OCI-LY3 (cell line): Measurements from ENCODE around the gene AIF1.
A peak's percentile ranks its signal among the peaks of the same experiment; 100 is the strongest.

ENCODE experiments used
- H2AFZ ChIP-seq: fragments of 200-600, 300-600 bp; shearing (Covaris generic); 2 replicates; pipeline ENCODE4 v1.6.0; 2014; ENCODE audit warnings: antibody characterized with exemption, low read depth, low read length
- H3K27ac ChIP-seq: fragments of 200-600, 300-600 bp; sonication (generic); 2 replicates; pipeline ENCODE4 v1.5.1; 2014; ENCODE audit warnings: mild to moderate bottlenecking, low read length, moderate library complexity, mixed read lengths
- H3K27me3 ChIP-seq: fragments of 200-600, 300-600 bp; sonication (generic); 2 replicates; pipeline ENCODE4 v1.6.1; 2014; ENCODE audit warnings: low read depth, low read length, mixed read lengths
- H3K36me3 ChIP-seq: fragments of 200-600, 300-600 bp; sonication (generic); replicated peaks from 2 replicates; pipeline ENCODE3; 2014; ENCODE audit warnings: low read depth, low read length, mixed read lengths
- H3K4me1 ChIP-seq: fragments of 300-600, 200-600 bp; sonication (generic); 2 replicates; pipeline ENCODE4 v1.6.1; 2014; ENCODE audit warnings: low read length, mixed read lengths
- H3K4me2 ChIP-seq: fragments of 200-600, 300-600 bp; sonication (generic); 2 replicates; pipeline ENCODE4 v1.6.1; 2014; ENCODE audit warnings: low read length, mixed read lengths
- H3K4me3 ChIP-seq: fragments of 300-600, 200-600 bp; sonication (generic); 2 replicates; pipeline ENCODE4 v1.5.1; 2014; ENCODE audit warnings: antibody characterized with exemption, mild to moderate bottlenecking, low read length, moderate library complexity
- H3K79me2 ChIP-seq: fragments of 300-600, 200-600 bp; shearing (Covaris generic); 2 replicates; pipeline ENCODE4 v1.6.1; 2014; ENCODE audit warnings: mild to moderate bottlenecking, low read length, mixed read lengths
- H3K9ac ChIP-seq: fragments of 300-600, 200-600 bp; shearing (Covaris generic); 2 replicates; pipeline ENCODE4 v1.6.0; 2014; ENCODE audit warnings: mild to moderate bottlenecking, low read length, moderate library complexity
- H3K9me3 ChIP-seq: fragments of 200-600, 300-600 bp; shearing (Covaris generic); 2 replicates; pipeline ENCODE4 v1.6.1; 2014; ENCODE audit warnings: low read length, mixed read lengths; ENCODE audit not compliant: insufficient read depth
- H4K20me1 ChIP-seq: fragments of 200-600, 300-600 bp; sonication (generic); 2 replicates; pipeline ENCODE4 v1.6.1; 2016; ENCODE audit warnings: low read length, mixed read lengths; ENCODE audit not compliant: insufficient read depth
- EZH2phosphoT487 ChIP-seq: fragments of 200-600 bp; shearing (Covaris generic); IDR thresholded peaks from 2 replicates; pipeline ENCODE4 v1.6.1; 2018; ENCODE audit warnings: antibody characterized with exemption, mixed run types, low read depth
- TF ChIP-seq, protein P1 (sequence below): fragments of 200-600, 300-600 bp; sonication (generic); IDR thresholded peaks from 2 replicates; pipeline ENCODE4 v1.5.1; 2014; ENCODE audit warnings: antibody characterized with exemption, low read length, low read depth

AIF1 gene

DNA sequence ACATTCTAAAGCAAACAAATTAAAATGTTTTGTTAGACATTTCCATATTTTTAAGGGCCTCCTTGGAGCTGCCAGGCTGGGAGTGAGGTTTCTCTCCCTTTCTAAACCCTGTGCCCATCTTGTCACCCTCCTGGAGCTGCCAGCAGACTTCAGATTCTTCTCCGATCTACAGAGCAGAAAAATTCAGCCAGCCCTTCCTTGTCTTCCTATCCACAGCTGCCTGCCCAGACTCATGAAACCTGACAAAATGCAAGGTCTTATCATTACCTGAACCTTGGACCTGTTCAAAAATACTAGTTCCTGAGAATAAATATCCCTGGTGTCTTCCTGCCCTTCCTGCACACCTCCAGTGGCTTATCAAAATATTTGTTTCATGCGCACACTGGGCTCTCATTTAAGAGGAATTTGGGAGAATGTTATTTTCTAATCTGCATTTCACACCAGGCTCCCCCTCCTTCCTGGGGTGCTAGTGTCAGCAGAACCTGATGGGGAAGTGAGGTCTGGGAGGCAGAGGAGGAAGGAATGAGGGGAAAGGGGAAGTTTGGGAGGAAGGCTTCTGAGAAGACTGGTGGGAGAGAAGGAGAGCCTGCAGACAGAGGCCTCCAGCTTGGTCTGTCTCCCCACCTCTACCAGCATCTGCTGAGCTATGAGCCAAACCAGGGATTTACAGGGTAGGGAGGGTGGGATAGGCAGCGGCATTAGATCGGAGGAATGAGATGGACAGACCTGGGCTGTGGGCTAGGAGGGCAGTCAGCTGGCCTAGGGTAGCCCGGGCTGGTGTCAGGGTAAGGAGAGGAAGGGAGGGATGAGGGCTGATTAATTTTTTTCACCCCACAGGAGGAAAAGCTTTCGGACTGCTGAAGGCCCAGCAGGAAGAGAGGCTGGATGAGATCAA is at the start of gene AIF1:
TSS of gene AIF1 (plus strand) at position 551 of the 895 bp plus-strand sequence. CDS start at position 647, 96 bp downstream.
- Histone ChIP-seq H4K20me1 (no peaks in the 10 kb centered on the region), H3K36me3 (no peaks in the 10 kb centered on the region), H3K27me3 (no peaks in the 10 kb centered on the region), H3K9me3 (no peaks in the 10 kb centered on the region), H3K79me2 (no peaks in the 10 kb centered on the region), H3K4me2 (peak within 1 kb of the TSS; percentile 75), H3K9ac (peak within 1 kb of the TSS; percentile 33; the same call in 1 of the 2 replicates), H3K4me1 (peaks cover 17% of the 10 kb centered on the region), H3K4me3 (peak within 1 kb of the TSS; percentile 42), H2AFZ (peak within 1 kb of the TSS; percentile 29), H3K27ac (peak within 1 kb of the TSS; percentile 59)
- no peak for TF ChIP-seq EZH2phosphoT487
- TF ChIP-seq, protein P1, sequence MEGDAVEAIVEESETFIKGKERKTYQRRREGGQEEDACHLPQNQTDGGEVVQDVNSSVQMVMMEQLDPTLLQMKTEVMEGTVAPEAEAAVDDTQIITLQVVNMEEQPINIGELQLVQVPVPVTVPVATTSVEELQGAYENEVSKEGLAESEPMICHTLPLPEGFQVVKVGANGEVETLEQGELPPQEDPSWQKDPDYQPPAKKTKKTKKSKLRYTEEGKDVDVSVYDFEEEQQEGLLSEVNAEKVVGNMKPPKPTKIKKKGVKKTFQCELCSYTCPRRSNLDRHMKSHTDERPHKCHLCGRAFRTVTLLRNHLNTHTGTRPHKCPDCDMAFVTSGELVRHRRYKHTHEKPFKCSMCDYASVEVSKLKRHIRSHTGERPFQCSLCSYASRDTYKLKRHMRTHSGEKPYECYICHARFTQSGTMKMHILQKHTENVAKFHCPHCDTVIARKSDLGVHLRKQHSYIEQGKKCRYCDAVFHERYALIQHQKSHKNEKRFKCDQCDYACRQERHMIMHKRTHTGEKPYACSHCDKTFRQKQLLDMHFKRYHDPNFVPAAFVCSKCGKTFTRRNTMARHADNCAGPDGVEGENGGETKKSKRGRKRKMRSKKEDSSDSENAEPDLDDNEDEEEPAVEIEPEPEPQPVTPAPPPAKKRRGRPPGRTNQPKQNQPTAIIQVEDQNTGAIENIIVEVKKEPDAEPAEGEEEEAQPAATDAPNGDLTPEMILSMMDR, result no peak

DNA sequence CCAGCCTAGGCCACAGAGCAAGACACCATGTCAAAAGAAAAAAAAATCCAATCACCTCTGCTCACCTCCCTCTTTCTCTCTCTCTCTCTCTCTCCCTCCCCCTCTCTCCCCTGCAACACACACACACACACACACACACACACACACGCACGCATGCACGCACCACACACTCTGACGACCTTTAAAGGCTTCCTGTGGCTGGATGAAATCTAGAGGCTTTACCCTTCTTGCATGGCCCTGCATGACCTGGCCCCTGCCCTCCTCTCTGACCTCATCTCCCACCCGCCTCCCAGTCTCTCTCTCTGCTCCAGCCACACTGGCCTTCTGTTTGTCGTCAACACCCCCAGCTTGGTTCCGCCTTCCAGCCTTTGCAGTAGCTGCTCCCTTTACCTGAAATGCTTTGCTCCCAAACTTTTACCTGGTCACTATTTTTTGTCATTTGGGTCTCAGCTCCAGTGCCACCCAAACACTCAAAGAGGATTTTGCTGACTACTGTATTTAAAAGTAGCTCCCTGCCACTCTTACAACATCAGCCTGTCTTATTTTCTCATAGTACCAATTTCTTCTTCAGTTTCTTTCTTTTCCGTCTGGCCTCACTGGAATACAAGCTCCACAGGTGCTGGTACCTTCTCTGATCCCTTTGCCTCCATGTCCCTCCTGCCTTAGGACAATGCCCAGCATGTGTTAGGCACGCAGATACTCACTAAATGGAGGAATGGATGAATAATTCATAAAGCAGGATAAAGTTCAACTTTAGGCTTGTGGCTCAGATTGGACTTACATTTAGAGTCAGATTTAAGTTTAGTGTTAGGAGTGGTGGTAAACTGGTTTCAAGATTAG is 47.3 kb upstream of the AIF1 start:
- H3K4me1 ChIP-seq, result peaks cover 72% of the 10 kb centered on the region
- peak overlapping the region; percentile 62 for H3K4me3 ChIP-seq
- H4K20me1 ChIP-seq, result no peaks in the 10 kb centered on the region
- H2AFZ ChIP-seq, result no peak overlapping the region
- peak overlapping the region; percentile 84 for H3K9ac ChIP-seq
- TF ChIP-seq, protein P1, result no peak
- TF ChIP-seq EZH2phosphoT487, result no peak
- H3K79me2 ChIP-seq, result peaks cover 71% of the 10 kb centered on the region
- H3K27ac ChIP-seq, result peak overlapping the region; percentile 100
- H3K9me3 ChIP-seq, result no peaks in the 10 kb centered on the region
- H3K27me3 ChIP-seq, result no peaks in the 10 kb centered on the region
- peaks cover 4% of the 10 kb centered on the region for H3K36me3 ChIP-seq
- H3K4me2 ChIP-seq, result peak overlapping the region; percentile 74

DNA sequence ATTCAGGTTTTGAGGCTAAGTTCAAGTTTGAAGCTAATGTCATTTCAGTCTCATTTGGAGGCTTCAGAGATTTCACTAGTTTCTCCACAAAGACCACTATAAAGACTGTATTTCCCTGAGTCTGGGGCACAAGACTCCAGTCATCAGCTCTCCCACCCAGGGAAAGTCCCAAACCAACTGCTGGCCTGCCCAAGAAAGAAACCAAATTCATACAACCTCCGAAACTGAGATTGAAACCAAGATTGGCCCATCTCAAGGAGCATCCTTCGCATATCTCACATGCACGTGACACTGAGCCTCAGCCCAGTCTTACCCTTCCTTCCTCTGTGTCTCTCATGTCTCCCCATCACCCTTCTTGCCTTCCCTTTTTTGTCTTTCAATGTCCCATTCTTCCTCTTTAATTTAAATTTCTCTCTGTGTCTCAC is 46.5 kb upstream of the AIF1 start:
- H3K9ac ChIP-seq, result peak overlapping the region; percentile 92
- peak overlapping the region; percentile 100 for H3K4me2 ChIP-seq
- peaks cover 12% of the 10 kb centered on the region for H3K36me3 ChIP-seq
- H2AFZ ChIP-seq, result no peak overlapping the region
- peak overlapping the region; percentile 100 for H3K27ac ChIP-seq
- no peak for TF ChIP-seq EZH2phosphoT487
- H3K4me1 ChIP-seq, result peaks cover 72% of the 10 kb centered on the region
- no peaks in the 10 kb centered on the region for H3K9me3 ChIP-seq
- H4K20me1 ChIP-seq, result no peaks in the 10 kb centered on the region
- peaks cover 79% of the 10 kb centered on the region for H3K79me2 ChIP-seq
- peak overlapping the region; percentile 62 for H3K4me3 ChIP-seq
- no peaks in the 10 kb centered on the region for H3K27me3 ChIP-seq

DNA sequence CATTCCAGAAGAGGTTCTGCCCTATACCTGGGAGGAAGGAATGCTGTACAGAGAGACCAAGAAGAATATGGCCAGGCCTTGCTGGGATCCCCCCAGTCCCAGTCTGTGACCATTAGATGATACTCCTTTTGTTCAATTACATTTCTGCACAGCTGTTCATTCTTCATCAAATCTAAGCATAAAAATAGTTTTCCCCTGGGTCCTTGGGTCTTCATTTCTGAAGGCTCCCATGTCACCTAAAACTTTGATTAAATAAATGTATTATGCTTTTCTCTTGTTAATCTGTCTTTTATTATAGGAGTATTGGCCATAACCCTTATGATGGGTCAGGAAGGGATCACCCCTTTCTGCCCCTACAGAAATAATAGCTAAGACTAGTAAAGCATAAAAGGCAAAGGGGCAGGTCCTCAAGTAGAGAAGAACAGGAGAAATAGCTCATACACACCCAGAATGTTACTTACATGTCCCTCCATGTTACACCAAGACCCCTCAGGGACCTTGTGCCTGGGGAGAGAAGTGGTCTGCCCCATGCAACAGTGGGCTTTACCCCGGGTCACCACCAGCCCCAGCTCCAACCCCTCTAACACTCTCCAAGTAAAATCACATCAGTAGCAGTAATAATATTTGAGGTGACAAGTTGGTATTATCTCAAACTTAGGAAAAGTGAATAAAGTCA is 45.0 kb upstream of the AIF1 start:
- H3K9ac ChIP-seq, result peak overlapping the region; percentile 92
- peak overlapping the region; percentile 100 for H3K4me2 ChIP-seq
- no peak for TF ChIP-seq EZH2phosphoT487
- TF ChIP-seq, protein P1, result no peak
- peaks cover 79% of the 10 kb centered on the region for H3K4me1 ChIP-seq
- H3K4me3 ChIP-seq, result peak overlapping the region; percentile 98
- H4K20me1 ChIP-seq, result no peaks in the 10 kb centered on the region
- peaks cover 16% of the 10 kb centered on the region for H3K36me3 ChIP-seq
- H2AFZ ChIP-seq, result no peak overlapping the region
- peaks cover 92% of the 10 kb centered on the region for H3K79me2 ChIP-seq
- H3K27ac ChIP-seq, result peak overlapping the region; percentile 100
- H3K27me3 ChIP-seq, result no peaks in the 10 kb centered on the region
- no peaks in the 10 kb centered on the region for H3K9me3 ChIP-seq
